ENCODE data around the gene RAB7B. TPM values are rescaled to one million over a fixed set of nuclear protein-coding genes. Genes with fewer than 3 reads are reported as not detected.

Gene RAB7B
- total and polyA plus RNA-seq, 2 of the 13 experiments (the other 11 are each of a cell fraction or from before 2014, with no cell fraction given) = 0.05 to 0.46 TPM

DNA sequence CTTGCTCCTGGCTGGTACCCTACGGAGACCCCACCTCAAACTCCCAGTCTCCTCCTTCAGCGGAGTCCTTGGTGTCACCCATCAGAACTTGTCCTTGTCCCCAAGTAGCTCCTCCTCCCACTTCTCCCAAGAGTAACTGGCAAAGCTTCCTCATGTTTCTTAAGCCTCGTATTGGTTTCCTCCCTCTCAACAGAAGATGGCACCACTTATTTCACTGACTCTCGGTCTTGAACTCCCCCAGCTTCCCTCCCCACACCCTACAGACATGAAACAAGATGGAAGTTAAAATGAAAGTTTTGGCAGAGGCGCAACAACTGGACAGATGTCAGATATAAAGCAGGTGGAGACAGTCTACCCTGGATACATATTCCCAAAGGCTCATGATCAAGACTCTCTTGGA is 13.4 kb downstream of the RAB7B start:
- intact Hi-C loops (cut with micrococcal nuclease; ENCODE audit: unreplicated experiment) (no loop called here), in situ Hi-C loops (cut with HindIII; ENCODE audit: extremely low pct_ligation_motif_present, low pct_unique_long_range_greater_than_20kb) (no loop called here)
- Histone ChIP-seq H3K27ac (ENCODE audit: extremely low read length, insufficient read depth, low read length) (no peak overlapping the region), H3K9me3 (ENCODE audit: low read length) (no peaks in the 10 kb centered on the region), H3K36me3 (replicated peaks in 1 of 2; ENCODE audit: control insufficient read depth in 1 of 2, insufficient read depth in 2 of 2, low read length in 2 of 2) (no peaks in the 10 kb centered on the region), H2AFZ (ENCODE audit: low read length) (no peak overlapping the region), H3K4me1 (ENCODE audit: insufficient read depth, low read length) (0 out of 2 replicates have a peak, but pooled peaks cover under 1% of the 10 kb centered on the region), H3K9ac (ENCODE audit: insufficient read depth, low read depth, low read length) (no peak overlapping the region), H3K79me2 (ENCODE audit: insufficient read depth, low read length) (no peaks in the 10 kb centered on the region), H3K27me3 (ENCODE audit: control insufficient read depth in 1 of 2, insufficient read depth in 2 of 2, low read length in 2 of 2) (peaks cover 0 to 9% of the 10 kb centered on the region in 2 experiments; a peak in 2 of 5 replicates), H3K4me2 (ENCODE audit: low read depth, low read length) (no peak overlapping the region), H4K20me1 (ENCODE audit: insufficient read depth, low read length) (no peaks in the 10 kb centered on the region), H3K4me3 (replicated peaks in 1 of 3; ENCODE audit: insufficient read depth in 1 of 3, low read depth in 2 of 3, low read length in 3 of 3) (no peak overlapping the region)
- POLR2A ChIA-PET = no interaction called here
- TF ChIP-seq ZNF747 (CRISPR knock-in tag; IDR thresholded peaks at IDR 0.05; ENCODE audit: borderline replicate concordance) = no peak
- TF ChIP-seq ZC3H13 (CRISPR knock-in tag; IDR thresholded peaks at IDR 0.05) = no peak
- no peak for TF ChIP-seq TCF7L2 (IDR thresholded peaks at IDR 0.05; ENCODE audit: low read depth, low read length)
- no peak for TF ChIP-seq ZNF775 (CRISPR knock-in tag; IDR thresholded peaks at IDR 0.05; ENCODE audit: borderline replicate concordance)
- TF ChIP-seq ZZZ3 (CRISPR knock-in tag; IDR thresholded peaks at IDR 0.05; ENCODE audit: borderline replicate concordance) = no peak
- TF ChIP-seq POLR2G (IDR thresholded peaks at IDR 0.05; ENCODE audit: low read depth, low read length) = no peak
- no peak for TF ChIP-seq EP300 (IDR thresholded peaks at IDR 0.05; ENCODE audit: low read depth in 2 of 2, low read length in 2 of 2)
- TF ChIP-seq EP300 (CRISPR knock-in tag; IDR thresholded peaks at IDR 0.05; ENCODE audit: borderline replicate concordance) = no peak
- no peak for TF ChIP-seq SYNCRIP (IDR thresholded peaks at IDR 0.05; ENCODE audit: insufficient read depth, low read depth, low read length)
- TF ChIP-seq, protein P1, sequence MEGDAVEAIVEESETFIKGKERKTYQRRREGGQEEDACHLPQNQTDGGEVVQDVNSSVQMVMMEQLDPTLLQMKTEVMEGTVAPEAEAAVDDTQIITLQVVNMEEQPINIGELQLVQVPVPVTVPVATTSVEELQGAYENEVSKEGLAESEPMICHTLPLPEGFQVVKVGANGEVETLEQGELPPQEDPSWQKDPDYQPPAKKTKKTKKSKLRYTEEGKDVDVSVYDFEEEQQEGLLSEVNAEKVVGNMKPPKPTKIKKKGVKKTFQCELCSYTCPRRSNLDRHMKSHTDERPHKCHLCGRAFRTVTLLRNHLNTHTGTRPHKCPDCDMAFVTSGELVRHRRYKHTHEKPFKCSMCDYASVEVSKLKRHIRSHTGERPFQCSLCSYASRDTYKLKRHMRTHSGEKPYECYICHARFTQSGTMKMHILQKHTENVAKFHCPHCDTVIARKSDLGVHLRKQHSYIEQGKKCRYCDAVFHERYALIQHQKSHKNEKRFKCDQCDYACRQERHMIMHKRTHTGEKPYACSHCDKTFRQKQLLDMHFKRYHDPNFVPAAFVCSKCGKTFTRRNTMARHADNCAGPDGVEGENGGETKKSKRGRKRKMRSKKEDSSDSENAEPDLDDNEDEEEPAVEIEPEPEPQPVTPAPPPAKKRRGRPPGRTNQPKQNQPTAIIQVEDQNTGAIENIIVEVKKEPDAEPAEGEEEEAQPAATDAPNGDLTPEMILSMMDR (CRISPR knock-in tag; IDR thresholded peaks at IDR 0.05) = no peak
- TF ChIP-seq ZNF326 (CRISPR knock-in tag; IDR thresholded peaks at IDR 0.05; ENCODE audit: borderline replicate concordance) = no peak
- TF ChIP-seq FOXP1 (IDR thresholded peaks at IDR 0.05) = no peak
- no peak for TF ChIP-seq FOXP1 (CRISPR knock-in tag; IDR thresholded peaks at IDR 0.05)
- TF ChIP-seq HES4 (CRISPR knock-in tag; IDR thresholded peaks at IDR 0.05; ENCODE audit: borderline replicate concordance) = no peak
- TF ChIP-seq MIER2 (CRISPR knock-in tag; IDR thresholded peaks at IDR 0.05) = no peak
- TF ChIP-seq MED8 (CRISPR knock-in tag; IDR thresholded peaks at IDR 0.05; ENCODE audit: insufficient replicate concordance) = no peak
- TF ChIP-seq ZSCAN22 (CRISPR knock-in tag; IDR thresholded peaks at IDR 0.05) = no peak
- TF ChIP-seq PHF8 (CRISPR knock-in tag; IDR thresholded peaks at IDR 0.05) = no peak
- no peak for TF ChIP-seq GPN1 (CRISPR knock-in tag; IDR thresholded peaks at IDR 0.05; ENCODE audit: borderline replicate concordance)
- no peak for TF ChIP-seq SAP130 (CRISPR knock-in tag; IDR thresholded peaks at IDR 0.05; ENCODE audit: low read depth)
- TF ChIP-seq SP1 (IDR thresholded peaks at IDR 0.05) = no peak
- TF ChIP-seq SP1 (CRISPR knock-in tag; IDR thresholded peaks at IDR 0.05) = no peak
- WGBS (ENCODE audit: low lambda C conversion rate) = 36% methylated on average over 5 of the region's 5 CpGs
- CTCF ChIA-PET (ENCODE audit: low intra/inter-chr PET ratio, low total read pairs) = no interaction called here
- DNase-seq (ENCODE audit: low spot score) (no peak), ATAC-seq (no peak), FAIRE-seq (no peak)
- no TSS peak for BruUV-seq (replicated peaks)
